Choroid plexus epithelial cell (primary cell): ENCODE results near the gene GPAM.

Source experiments
- DNase-seq: peaks from one replicate; pipeline ENCODE4 v3.0.0-alpha.2; 2010; ENCODE audit warnings: low read depth
- H3K4me3 ChIP-seq: 2 replicates; pipeline ENCODE4 v1.5.1; 2011; ENCODE audit warnings: low read depth, mild to moderate bottlenecking, control low read depth, low read length, moderate library complexity
- CTCF ChIP-seq: conservative IDR thresholded peaks from 2 replicates; pipeline ENCODE4 v1.5.1; 2011; ENCODE audit warnings: low read depth, mild to moderate bottlenecking, control low read depth, inconsistent platforms, low read length, moderate library complexity

The GPAM gene

GRCh38 chr10:112227331-112227987, 43.9 kb upstream of the GPAM start:
- DNase-seq = peak; percentile 96
- TF ChIP-seq CTCF = no peak
- H3K4me3 ChIP-seq = no peak overlapping the region

GRCh38 chr10:112226439-112227248, 43.1 kb upstream of the GPAM start:
- no peak overlapping the region for H3K4me3 ChIP-seq
- DNase-seq = no peak
- no peak for TF ChIP-seq CTCF

- no peak for TF ChIP-seq CTCF
- DNase-seq = no peak
These were observed 42.3 kb upstream of the GPAM start for GRCh38 chr10:112225771-112226438.

GRCh38 chr10:112224933-112225529, 41.5 kb upstream of the GPAM start:
- no peak for DNase-seq
- no peak for TF ChIP-seq CTCF
- H3K4me3 ChIP-seq = no peak overlapping the region

More at GRCh38 chr10:112225771-112226438, 42.3 kb upstream of the GPAM start:
- H3K4me3 ChIP-seq = no peak overlapping the region

- TF ChIP-seq CTCF = no peak
- no peak overlapping the region for H3K4me3 ChIP-seq
- peak; percentile 51 for DNase-seq
These were observed 40.2 kb upstream of the GPAM start for GRCh38 chr10:112223725-112224124.

- no peak overlapping the region for H3K4me3 ChIP-seq
- TF ChIP-seq CTCF = no peak
- no peak for DNase-seq
These were observed 39.2 kb upstream of the GPAM start for GRCh38 chr10:112222799-112223198.
